CD8-positive, alpha-beta memory T cell (primary cell): Measurements from ENCODE around the gene CRK. TPM values are rescaled to one million over a fixed set of nuclear protein-coding genes. Genes with fewer than 3 reads are reported as not detected.

ENCODE experiments used
- CTCF ChIA-PET: fragments of 350-600 bp; sonication (Branson Sonifier 250); formaldehyde crosslinking; loops from one replicate; lab custom pipeline; 2021; ENCODE audit warnings: antibody characterized with exemption; lab: Charles Lee
- POLR2A ChIA-PET: fragments of 350-600 bp; sonication (Branson Sonifier 250); formaldehyde crosslinking; loops from one replicate; lab custom pipeline; 2021; ENCODE audit warnings: antibody characterized with exemption; lab: Charles Lee
- DNase-seq, 5 donors: peaks; one replicate each; pipeline versions ENCODE4 v3.0.0 to v3.0.0-alpha.2; 2020 to 2022; ENCODE audit warnings: mixed read lengths in 1 of 5
- H3K27ac ChIP-seq: one replicate; pipeline ENCODE4 v1.7.0; 2013; ENCODE audit warnings: low read depth, mild to moderate bottlenecking, low read length, moderate library complexity
- H3K27me3 ChIP-seq: 2 replicates; pipeline ENCODE4 v1.7.0; 2013; ENCODE audit warnings: low read length, mild to moderate bottlenecking; ENCODE audit not compliant: insufficient read depth, poor library complexity, severe bottlenecking
- H3K36me3 ChIP-seq: 2 replicates; pipeline ENCODE4 v1.7.0; 2013; ENCODE audit warnings: mild to moderate bottlenecking, low read length, moderate library complexity; ENCODE audit not compliant: insufficient read depth
- H3K4me1 ChIP-seq: 2 replicates; pipeline ENCODE4 v1.7.0; 2013; ENCODE audit warnings: mild to moderate bottlenecking, low read length, moderate library complexity; ENCODE audit not compliant: insufficient read depth
- H3K4me3 ChIP-seq: 2 replicates; pipeline ENCODE4 v1.7.0; 2013; ENCODE audit warnings: mild to moderate bottlenecking, low read length
- H3K9me3 ChIP-seq: 2 replicates; pipeline ENCODE4 v1.7.0; 2013; ENCODE audit warnings: mild to moderate bottlenecking, low read length
- H3K27ac Mint-ChIP-seq, 8 donors: one replicate each; pipeline ENCODE4 v1.8.0; 2020 to 2021; ENCODE audit warnings: mixed read lengths in 8 of 8, mild to moderate bottlenecking in 6 of 8, inconsistent platforms in 3 of 8, moderate library complexity in 3 of 8
- H3K27me3 Mint-ChIP-seq, 2 donors: one replicate each; pipeline ENCODE4 v1.8.0; 2020 to 2021; ENCODE audit warnings: mixed read lengths in 2 of 2, mild to moderate bottlenecking in 1 of 2, moderate library complexity in 1 of 2
- H3K36me3 Mint-ChIP-seq, 3 donors: one replicate each; pipeline ENCODE4 v1.8.0; 2020 to 2021; ENCODE audit warnings: mixed read lengths in 3 of 3, inconsistent platforms in 1 of 3, mild to moderate bottlenecking in 1 of 3
- H3K4me1 Mint-ChIP-seq, 3 donors: one replicate each; pipeline ENCODE4 v1.8.0; 2020 to 2021; ENCODE audit warnings: mixed read lengths in 3 of 3, inconsistent platforms in 1 of 3, mild to moderate bottlenecking in 1 of 3
- H3K4me3 Mint-ChIP-seq, 7 donors: one replicate each; pipeline ENCODE4 v1.8.0; 2020 to 2021; ENCODE audit warnings: mixed read lengths in 7 of 7, mild to moderate bottlenecking in 6 of 7, moderate library complexity in 4 of 7, inconsistent platforms in 2 of 7
- H3K9me3 Mint-ChIP-seq, 5 donors: one replicate each; pipeline ENCODE4 v1.8.0; 2020 to 2022; ENCODE audit warnings: mixed read lengths in 5 of 5, mild to moderate bottlenecking in 3 of 5, moderate library complexity in 2 of 5, inconsistent platforms in 1 of 5
- polyA plus RNA-seq: library from polyadenylated mRNA; unstranded; fragments of 300-500 nt; fragmentation: Illumina TruSeq; gene quantifications from one replicate; pipeline ENCODE4 v1.2.3, GENCODE V29; 2021
- total RNA-seq, 2 experiments: library from RNA; stranded (reverse); gene quantifications; one replicate each; pipeline ENCODE4 v1.2.3, GENCODE V29; 2021

CRK gene
- total and polyA plus RNA-seq, 3 experiments from 2014 or later, result 24.6 to 28.8 (median 25.3) TPM

- H3K27ac ChIP-seq, result no peak overlapping the region
- H3K27me3 ChIP-seq, result no peaks in the 10 kb centered on the region
- CTCF ChIA-PET, result no interaction called here
Measured at GRCh38 chr17:1469231-1469852, 13.3 kb upstream of the CRK start.

GRCh38 chr17:1467898-1468492 lies 12.0 kb upstream of the CRK start:
- ChIA-PET CTCF (no interaction called here), POLR2A (no interaction called here)
- Histone ChIP-seq H3K27ac (no peak overlapping the region), H3K36me3 (peaks cover 6% of the 10 kb centered on the region), H3K4me1 (peaks cover 7% of the 10 kb centered on the region), H3K27me3 (no peaks in the 10 kb centered on the region), H3K9me3 (no peaks in the 10 kb centered on the region), H3K4me3 (no peak overlapping the region)
- H3K4me3 Mint-ChIP-seq, result no peak overlapping the region
- H3K4me1 Mint-ChIP-seq, result peaks cover 7 to 11% (median 7%) of the 10 kb centered on the region in 3 donors
- no peak for DNase-seq
- H3K27ac Mint-ChIP-seq, result no peak overlapping the region
- no peaks in the 10 kb centered on the region for H3K9me3 Mint-ChIP-seq
- H3K27me3 Mint-ChIP-seq, result peaks cover 0 to 7% of the 10 kb centered on the region in 2 donors
- peaks cover 6 to 31% (median 10%) of the 10 kb centered on the region in 3 donors for H3K36me3 Mint-ChIP-seq

More at GRCh38 chr17:1469231-1469852, 13.3 kb upstream of the CRK start:
- POLR2A ChIA-PET, result no interaction called here
- Mint-ChIP-seq H3K27ac (peak overlapping the region in 1 of 8 donors; percentile 57), H3K9me3 (no peaks in the 10 kb centered on the region), H3K4me3 (no peak overlapping the region), H3K27me3 (peaks cover 0 to 3% of the 10 kb centered on the region in 2 donors), H3K4me1 (peaks cover 6 to 14% (median 9%) of the 10 kb centered on the region in 3 donors), H3K36me3 (peaks cover 6 to 33% (median 10%) of the 10 kb centered on the region in 3 donors)
- Histone ChIP-seq H3K4me1 (peaks cover 6% of the 10 kb centered on the region), H3K36me3 (peaks cover 6% of the 10 kb centered on the region), H3K4me3 (no peak overlapping the region), H3K9me3 (no peaks in the 10 kb centered on the region)
- no peak for DNase-seq

GRCh38 chr17:1467258-1467657 lies 11.2 kb upstream of the CRK start:
- no peak for DNase-seq
- POLR2A ChIA-PET, result no interaction called here
- Mint-ChIP-seq H3K4me3 (no peak overlapping the region), H3K9me3 (no peaks in the 10 kb centered on the region), H3K4me1 (peaks cover 14 to 15% (median 14%) of the 10 kb centered on the region in 3 donors), H3K27me3 (peaks cover 0 to 9% of the 10 kb centered on the region in 2 donors), H3K27ac (no peak overlapping the region), H3K36me3 (peaks cover 6 to 31% (median 10%) of the 10 kb centered on the region in 3 donors)
- CTCF ChIA-PET, result no interaction called here
- Histone ChIP-seq H3K36me3 (peaks cover 6% of the 10 kb centered on the region), H3K27ac (no peak overlapping the region), H3K4me3 (no peak overlapping the region), H3K4me1 (peaks cover 14% of the 10 kb centered on the region), H3K27me3 (no peaks in the 10 kb centered on the region), H3K9me3 (no peaks in the 10 kb centered on the region)

DNA sequence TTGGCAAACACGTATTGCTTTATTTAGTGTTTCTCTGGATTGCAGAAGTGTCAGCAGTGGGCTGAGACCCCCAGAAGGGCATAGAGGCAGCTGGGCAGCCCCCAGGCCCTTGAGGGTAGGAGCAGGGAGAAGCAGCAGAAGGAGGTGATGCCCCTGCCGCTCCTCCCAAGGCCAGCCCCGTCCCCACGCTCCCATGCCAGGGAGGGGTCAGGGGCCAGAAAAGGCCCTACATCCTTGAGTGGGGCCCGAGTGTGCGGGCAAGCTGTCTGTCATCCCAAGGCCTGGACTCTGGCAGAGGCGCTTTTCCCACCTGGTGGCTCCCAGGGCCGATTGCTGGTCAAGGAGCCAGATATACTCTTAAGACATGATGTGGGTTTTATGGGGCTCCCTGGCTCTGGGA lies 8.2 kb upstream of the CRK start:
- H3K27me3 ChIP-seq, result no peaks in the 10 kb centered on the region
- DNase-seq, result no peak
- H3K4me3 Mint-ChIP-seq, result peak overlapping the region in 1 of 7 donors; percentile 61
- no peak overlapping the region for H3K4me3 ChIP-seq
- H3K36me3 Mint-ChIP-seq, result peaks cover 6 to 13% (median 7%) of the 10 kb centered on the region in 3 donors
- peaks cover 3 to 8% of the 10 kb centered on the region in 2 donors for H3K27me3 Mint-ChIP-seq
- CTCF ChIA-PET, result interaction anchor here (1.4 kb wide), 1 partner anchor 10 kb away, joined by 4 read pairs; no protein-coding TSS in a partner anchor
- no peak overlapping the region for H3K27ac ChIP-seq
- no peaks in the 10 kb centered on the region for H3K9me3 ChIP-seq
- no peaks in the 10 kb centered on the region for H3K9me3 Mint-ChIP-seq
- POLR2A ChIA-PET, result no interaction called here
- H3K4me1 Mint-ChIP-seq, result peaks cover 25 to 30% (median 27%) of the 10 kb centered on the region in 3 donors
- H3K36me3 ChIP-seq, result peaks cover 6% of the 10 kb centered on the region
- H3K27ac Mint-ChIP-seq, result peak overlapping the region in 2 of 8 donors; percentile 60 to 83
- peaks cover 38% of the 10 kb centered on the region for H3K4me1 ChIP-seq

DNA sequence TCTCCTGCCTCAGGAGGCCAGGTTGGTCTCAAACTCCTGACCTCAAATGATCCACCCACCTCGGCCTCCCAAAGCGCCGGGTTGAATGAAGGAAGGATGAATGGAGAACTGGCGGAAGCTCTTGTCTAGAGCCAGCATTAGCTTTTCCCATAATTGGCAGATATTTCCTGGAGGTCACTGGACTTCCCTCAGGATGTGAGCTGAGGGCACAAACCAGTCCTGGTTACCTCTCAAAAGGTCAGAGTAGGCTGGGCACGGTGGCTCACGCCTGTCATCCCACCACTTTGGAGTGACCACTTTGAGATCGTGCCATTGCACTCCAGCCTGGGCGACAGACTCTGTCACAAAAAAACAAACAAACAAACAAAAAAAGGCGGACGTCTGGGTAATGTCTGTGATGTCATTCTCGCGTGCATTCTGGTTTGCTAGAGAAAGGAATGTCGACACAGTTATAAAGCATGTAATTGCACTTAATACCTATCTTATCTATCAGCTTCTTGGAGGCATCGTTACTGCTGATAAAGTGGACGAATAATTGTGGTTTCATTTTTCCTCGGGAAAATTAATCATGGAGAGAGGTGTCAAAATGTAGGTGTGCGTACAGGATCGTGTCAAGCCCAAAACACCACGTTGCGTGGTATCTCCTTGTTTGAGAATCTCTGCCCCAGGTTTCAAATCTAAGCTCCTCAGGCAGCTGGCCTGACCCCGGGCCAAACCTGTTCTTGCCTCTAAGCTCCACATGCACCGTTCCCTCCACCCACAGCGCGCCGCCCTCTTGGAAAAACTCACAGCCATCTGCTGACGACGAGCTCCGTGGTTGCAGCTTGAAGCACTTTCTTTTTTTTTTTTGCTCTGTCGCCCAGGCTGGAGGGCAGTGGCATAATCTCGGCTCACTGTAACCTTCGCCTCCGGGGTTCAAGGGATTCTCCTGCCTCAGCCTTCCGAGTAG lies 6.4 kb upstream of the CRK start:
- Histone ChIP-seq H3K4me1 (peaks cover 38% of the 10 kb centered on the region), H3K27me3 (no peaks in the 10 kb centered on the region), H3K27ac (no peak overlapping the region), H3K4me3 (peak overlapping the region; percentile 44), H3K9me3 (no peaks in the 10 kb centered on the region), H3K36me3 (no peaks in the 10 kb centered on the region)
- H3K27me3 Mint-ChIP-seq, result peaks cover 3 to 8% of the 10 kb centered on the region in 2 donors
- CTCF ChIA-PET, result interaction anchor here (0.7 to 1.6 kb wide), 5 partner anchors 9 to 97 kb away, joined by 3 to 8 read pairs (median 4); partner anchors contain the start of gene INPP5K
- H3K4me1 Mint-ChIP-seq, result peaks cover 25 to 30% (median 30%) of the 10 kb centered on the region in 3 donors
- DNase-seq, result no peak
- H3K27ac Mint-ChIP-seq, result peak overlapping the region; percentile 29 to 94 (median 81)
- H3K9me3 Mint-ChIP-seq, result no peaks in the 10 kb centered on the region
- peak overlapping the region; percentile 59 to 90 (median 78) for H3K4me3 Mint-ChIP-seq
- H3K36me3 Mint-ChIP-seq, result peaks cover 0 to 2% (median 0%) of the 10 kb centered on the region in 3 donors
- POLR2A ChIA-PET, result interaction anchor here (1.0 to 1.6 kb wide), 2 partner anchors 25 to 54 kb away, joined by 4 to 19 read pairs; partner anchors contain the start of gene INPP5K

DNA sequence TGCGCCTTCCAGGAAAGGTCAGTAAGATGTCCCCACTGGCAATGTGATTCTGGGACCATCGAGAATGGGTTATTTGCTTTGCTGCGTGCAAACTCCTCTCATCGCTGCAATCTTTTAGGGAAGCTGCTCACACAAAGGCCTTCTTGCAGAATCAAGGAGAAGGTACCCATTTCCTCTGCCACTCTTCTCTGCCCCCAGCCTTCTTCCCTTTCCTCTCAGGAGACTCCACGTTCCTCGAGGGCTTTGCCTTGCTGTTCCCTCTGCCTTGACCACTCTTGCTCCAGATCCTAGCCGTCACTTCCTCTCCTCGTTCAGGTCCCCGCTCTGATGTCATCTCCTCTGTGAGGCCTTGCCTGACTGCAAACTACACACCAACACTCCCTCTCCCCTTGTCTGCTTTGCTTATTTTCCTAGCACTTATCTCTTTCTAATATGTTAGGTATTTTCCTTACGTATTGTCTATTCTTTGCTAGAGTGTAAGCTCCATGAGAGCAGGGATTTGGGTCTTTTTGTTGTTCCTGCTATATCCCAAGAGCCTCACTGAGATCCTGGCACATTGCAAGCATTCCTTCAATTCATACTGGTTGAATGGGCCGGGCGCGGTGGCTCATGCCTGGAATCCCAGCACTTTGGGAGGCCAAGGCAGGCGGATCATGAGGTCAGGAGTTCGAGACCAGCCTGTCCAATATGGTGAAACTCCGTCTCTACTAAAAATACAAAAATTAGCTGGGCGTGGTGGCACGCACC lies 5.3 kb upstream of the CRK start:
- Mint-ChIP-seq H3K4me3 (peak overlapping the region in 2 of 7 donors; percentile 33 to 61), H3K9me3 (no peaks in the 10 kb centered on the region), H3K27ac (peak overlapping the region in 2 of 8 donors; percentile 19 to 75), H3K36me3 (peaks cover 0 to 2% (median 0%) of the 10 kb centered on the region in 3 donors), H3K4me1 (peaks cover 31 to 37% (median 34%) of the 10 kb centered on the region in 3 donors), H3K27me3 (peaks cover 3 to 13% of the 10 kb centered on the region in 2 donors)
- Histone ChIP-seq H3K4me1 (peaks cover 45% of the 10 kb centered on the region), H3K27me3 (no peaks in the 10 kb centered on the region), H3K4me3 (no peak overlapping the region), H3K27ac (no peak overlapping the region), H3K9me3 (no peaks in the 10 kb centered on the region), H3K36me3 (no peaks in the 10 kb centered on the region)
- CTCF ChIA-PET, result no interaction called here
- no peak for DNase-seq
- POLR2A ChIA-PET, result interaction anchor here (0.7 kb wide), 1 partner anchor 185 kb away, joined by 4 read pairs; no protein-coding TSS in a partner anchor

DNA sequence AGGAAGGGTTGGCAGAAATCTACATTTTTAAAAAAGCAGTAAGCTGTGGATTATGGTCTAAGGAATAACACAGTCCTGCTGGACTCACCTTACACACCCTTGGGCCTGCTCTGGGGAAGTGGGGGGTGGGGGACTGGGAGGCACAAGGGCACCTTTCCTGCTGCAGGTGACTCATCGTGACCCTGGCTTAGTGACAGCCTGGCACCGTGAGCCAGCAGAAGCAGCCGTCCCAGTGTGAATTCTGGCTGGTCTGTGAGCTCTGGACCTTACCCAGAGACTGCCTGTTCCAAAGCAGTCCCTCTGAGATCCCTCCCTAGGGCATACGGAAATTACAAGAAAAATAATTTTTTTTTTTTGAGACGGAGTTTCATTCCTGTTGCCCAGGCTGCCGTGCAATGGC lies 4.2 kb upstream of the CRK start:
- peaks cover 46% of the 10 kb centered on the region for H3K4me1 ChIP-seq
- POLR2A ChIA-PET, result interaction anchor here (0.7 kb wide), 1 partner anchor 184 kb away, joined by 4 read pairs; no protein-coding TSS in a partner anchor
- no peak for DNase-seq

More for the DNA sequence above, 4.2 kb upstream of the CRK start:
- no peaks in the 10 kb centered on the region for H3K36me3 ChIP-seq
- H3K27me3 ChIP-seq, result no peaks in the 10 kb centered on the region
- CTCF ChIA-PET, result interaction anchor here (1.5 to 1.6 kb wide), 2 partner anchors 14 to 189 kb away, joined by 4 read pairs; partner anchors contain the start of gene RILP
- Mint-ChIP-seq H3K4me1 (peaks cover 33 to 38% (median 37%) of the 10 kb centered on the region in 3 donors), H3K27ac (peak overlapping the region in 1 of 8 donors; percentile 50), H3K36me3 (peaks cover 0 to 2% (median 0%) of the 10 kb centered on the region in 3 donors), H3K9me3 (no peaks in the 10 kb centered on the region), H3K4me3 (peak overlapping the region in 2 of 7 donors; percentile 59 to 89), H3K27me3 (peaks cover 3 to 13% of the 10 kb centered on the region in 2 donors)
- no peaks in the 10 kb centered on the region for H3K9me3 ChIP-seq
- H3K4me3 ChIP-seq, result no peak overlapping the region
- no peak overlapping the region for H3K27ac ChIP-seq
